GM12874 (cell line): ENCODE data around the gene SLC45A2.

Experiments used
- CTCF ChIP-seq: IDR thresholded peaks from 2 replicates; pipeline ENCODE4 v1.5.1; 2011; ENCODE audit warnings: low read depth, mild to moderate bottlenecking, control low read depth, low read length, moderate library complexity; ENCODE audit not compliant: insufficient read depth

Gene SLC45A2

GRCh38 chr5:33964132-33964700, 20.3 kb downstream of the SLC45A2 start:
- TF ChIP-seq CTCF, result no peak

DNA sequence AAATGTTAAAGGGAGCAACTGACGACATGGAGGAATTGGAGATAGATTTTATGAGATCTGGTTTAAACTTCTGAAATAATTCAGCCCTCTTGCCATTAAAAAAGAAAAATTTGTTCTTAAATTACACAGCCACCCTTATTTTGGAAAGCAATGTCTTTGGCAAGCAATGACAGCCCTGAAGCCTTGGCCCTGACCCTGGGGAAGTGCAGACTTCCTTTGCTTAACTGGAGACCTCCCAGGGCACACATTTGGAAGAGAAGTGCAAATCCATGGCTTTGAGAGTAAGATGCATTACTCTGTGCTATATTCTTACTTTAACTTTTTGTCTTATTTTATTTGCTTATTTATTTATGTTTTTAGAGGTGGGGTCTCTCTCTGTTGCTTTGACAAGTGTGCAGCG, 26.3 kb downstream of the SLC45A2 start:
- TF ChIP-seq CTCF, result no peak

GRCh38 chr5:33957577-33958150, 26.8 kb downstream of the SLC45A2 start:
- no peak for TF ChIP-seq CTCF

DNA sequence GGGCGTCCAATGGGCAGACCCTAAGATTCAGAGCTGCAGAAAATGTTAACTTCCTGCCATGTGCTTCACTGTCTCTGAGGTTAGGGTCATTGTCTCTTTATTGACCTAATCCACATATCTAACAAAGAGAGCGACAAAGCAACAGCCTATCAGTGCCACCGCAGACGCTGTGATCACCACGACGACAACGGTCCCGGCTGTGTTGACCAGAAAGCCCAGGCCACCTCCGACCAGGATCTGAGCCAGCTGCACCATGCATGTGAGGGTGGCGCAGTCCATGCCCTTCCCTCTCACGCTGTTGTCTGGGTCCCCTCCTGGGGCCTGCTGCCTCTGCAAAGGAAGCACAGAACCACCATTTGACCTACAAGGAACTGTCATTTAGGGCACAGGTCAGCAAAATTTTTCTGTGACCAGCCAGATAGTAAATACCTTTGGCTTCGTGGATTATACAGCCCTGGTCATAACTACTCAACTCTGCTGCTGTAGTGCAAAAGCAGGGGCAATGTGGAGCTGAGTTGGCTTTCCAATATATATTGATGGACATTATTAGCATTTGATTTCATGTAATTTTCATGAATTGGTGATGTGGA, 39.9 kb downstream of the SLC45A2 start:
- TF ChIP-seq CTCF, result no peak

DNA sequence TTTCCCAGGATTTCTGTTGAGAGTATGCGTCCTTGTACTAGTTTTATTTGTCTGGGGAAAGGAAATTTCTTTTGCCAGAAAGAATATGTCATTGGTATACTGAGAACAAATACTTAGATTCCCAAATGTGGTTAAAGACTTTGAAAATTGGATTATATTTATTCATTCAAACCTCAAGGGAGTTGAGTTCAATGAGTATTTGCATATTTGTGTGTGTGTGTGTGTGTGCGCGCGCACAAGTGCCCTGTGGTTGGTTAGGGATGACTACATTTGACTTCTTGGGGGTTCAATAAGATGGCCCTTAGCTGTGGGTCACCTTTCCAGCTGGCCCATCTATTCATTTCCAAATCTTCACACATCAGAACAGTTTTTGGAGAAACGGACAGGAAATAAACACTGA, 43.4 kb downstream of the SLC45A2 start:
- TF ChIP-seq CTCF, result no peak

- no peak for TF ChIP-seq CTCF
These were observed 44.8 kb downstream of the SLC45A2 start for GRCh38 chr5:33939556-33940262.

DNA sequence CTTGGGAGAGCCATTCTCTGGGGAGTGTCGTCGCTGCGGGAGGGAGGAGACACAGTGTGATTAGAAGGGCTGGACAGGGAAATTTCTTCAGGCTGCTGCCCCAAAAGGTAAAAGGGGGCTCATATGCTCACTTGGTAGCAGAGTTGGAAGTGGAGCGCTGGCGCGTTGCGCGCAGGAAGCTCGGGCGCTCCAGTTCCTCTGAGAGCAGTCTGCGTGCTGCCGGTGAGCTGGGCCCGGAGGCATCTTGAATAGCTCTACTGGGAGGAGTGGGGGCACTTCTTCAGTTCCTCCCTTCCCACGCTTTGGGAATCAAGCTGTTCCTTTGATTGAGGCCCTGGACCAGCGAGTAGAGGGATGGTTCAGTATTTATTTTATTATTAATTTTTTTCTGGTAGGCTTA, 45.6 kb downstream of the SLC45A2 start:
- TF ChIP-seq CTCF, result no peak
